ENCODE results near the gene METTL8. TPM values are rescaled to one million over a fixed set of nuclear protein-coding genes. Genes with fewer than 3 reads are reported as not detected.

Gene METTL8
- total RNA-seq, 1 experiment from 2014 or later, result 34.3 TPM

DNA sequence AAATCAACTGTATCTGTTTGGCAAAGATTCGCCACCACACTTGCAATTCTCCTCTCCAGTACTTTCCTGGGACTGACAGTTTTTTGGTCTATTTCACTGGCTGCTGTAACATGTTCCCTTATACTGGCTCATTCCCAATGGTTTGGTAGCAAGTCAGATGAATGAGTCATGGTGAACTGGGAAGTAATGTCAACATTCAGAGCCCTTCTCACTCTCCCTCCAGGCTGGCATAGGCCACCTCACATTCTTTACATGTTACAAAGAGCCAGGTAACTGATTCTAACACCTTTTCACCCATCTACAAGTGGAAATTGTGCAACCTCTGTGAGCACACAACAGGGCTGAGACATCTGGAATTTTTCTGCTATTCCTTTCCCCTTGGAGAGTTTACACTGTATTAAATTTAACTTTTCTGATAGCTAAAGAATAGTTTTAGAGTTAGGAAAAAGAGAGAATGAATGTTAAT lies 161.8 kb downstream of the METTL8 start:
- peak; percentile 64 for DNase-seq (ENCODE audit: extremely low read depth, low read depth)

DNA sequence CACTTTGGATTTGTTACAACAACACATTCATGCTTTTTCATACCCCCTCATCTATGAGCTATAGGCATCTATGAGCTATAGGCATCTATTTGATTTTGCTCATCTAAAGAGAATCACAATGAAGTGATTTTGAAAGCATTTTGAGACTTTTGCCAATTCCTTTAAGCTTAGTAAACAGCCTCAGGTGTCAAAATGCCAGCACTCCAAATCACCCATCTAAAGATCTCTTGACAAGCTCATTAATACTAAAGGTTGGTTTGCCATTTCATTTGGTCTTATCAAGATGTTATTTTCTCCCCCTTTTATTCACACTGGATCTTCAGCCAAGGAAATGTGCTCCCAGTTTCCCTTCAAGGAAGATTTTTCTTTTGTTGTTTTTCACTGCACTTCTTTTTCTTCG lies 162.4 kb downstream of the METTL8 start:
- DNase-seq (ENCODE audit: extremely low read depth, low read depth), result no peak

DNA sequence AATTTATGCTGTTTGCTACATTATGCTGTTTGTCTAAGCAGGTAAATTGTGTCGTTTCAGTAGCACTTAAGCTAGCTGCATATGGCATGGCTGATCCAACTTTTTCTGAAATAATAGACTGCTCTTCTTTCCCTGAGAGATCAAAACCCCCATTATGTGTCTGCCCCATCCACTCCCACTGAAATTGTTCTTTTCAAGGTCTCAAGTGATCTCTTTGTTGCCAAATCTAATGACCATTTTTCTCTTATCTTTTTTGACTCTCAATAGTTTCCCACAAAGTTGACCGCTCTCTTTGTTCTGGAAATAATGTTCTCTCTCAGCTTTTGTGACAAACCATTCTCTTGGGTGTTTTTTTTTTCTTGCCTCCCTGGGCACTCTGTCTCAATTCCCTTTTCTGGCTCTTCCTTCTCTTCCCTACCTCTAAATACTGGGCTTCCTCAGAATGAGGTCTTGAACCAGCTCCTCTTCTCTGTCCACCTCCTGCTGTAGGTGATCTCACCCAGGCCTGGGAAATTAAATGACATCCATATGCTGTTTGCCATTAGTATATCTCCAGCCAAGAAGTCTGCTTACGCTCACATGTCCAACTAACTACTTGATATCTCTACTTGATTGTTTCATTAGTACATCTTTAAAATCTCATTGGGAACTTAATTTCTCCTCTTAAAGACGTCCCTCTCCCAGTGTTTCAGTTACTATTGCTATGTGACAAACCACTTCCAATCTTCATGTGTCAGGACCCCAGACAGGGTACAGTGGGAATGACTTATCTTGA lies 165.7 kb downstream of the METTL8 start:
- DNase-seq (ENCODE audit: extremely low read depth, low read depth), result no peak

Other genes with a start within 250 kb of the METTL8 start
- 28.2 and 29.8 TPM in 2 replicates for gene DCAF17, start 236 bp upstream of the METTL8 start, total RNA-seq (2014; rRNA removed; shearing (Covaris generic))
- gene CYBRD1, start 88.5 kb upstream of the METTL8 start, total RNA-seq (2014; rRNA removed; shearing (Covaris generic)), result 58.1 and 62.2 TPM in 2 replicates

All from NCI-H460 (cell line).